Vagina (tissue), 2 donors: ENCODE results near the gene FBLN1. TPM values are rescaled to one million over a fixed set of nuclear protein-coding genes. Genes with fewer than 3 reads are reported as not detected.
"Not testable (repeated sequence)": the region's sequence is repeated elsewhere in the genome, so short reads cannot be mapped to it uniquely, and the experiment has no call there.

Experiments
- DNase-seq, 2 donors: peaks; one replicate each; pipeline ENCODE4 v3.0.0-alpha.2; 2017; ENCODE audit errors: extremely low spot score in 2 of 2
- H3K27ac ChIP-seq: fragments of 200-600 bp; sonication (generic); one replicate; pipeline ENCODE4 v1.5.1; 2019
- H3K27me3 ChIP-seq: fragments of 200-600 bp; sonication (generic); one replicate; pipeline ENCODE4 v1.5.1; 2019
- H3K36me3 ChIP-seq, 2 donors: fragments of 200-600 bp; sonication (generic); one replicate each; pipeline ENCODE4 v1.5.1; 2017 to 2019
- H3K4me1 ChIP-seq: fragments of 200-600 bp; sonication (generic); one replicate; pipeline ENCODE4 v1.5.1; 2019
- H3K4me3 ChIP-seq, 2 donors: fragments of 200-600 bp; sonication (generic); 1 replicate in 1 of 2; 2 replicates in 1 of 2; pipeline ENCODE4 v1.5.1; 2016 to 2019
- H3K9me3 ChIP-seq: fragments of 200-600 bp; sonication (generic); one replicate; pipeline ENCODE4 v1.5.1; 2019
- CTCF ChIP-seq, 3 experiments: fragments of 450-650 bp in 2 of 3; fragments of 200-600 bp in 1 of 3; sonication (generic) in 1 of 3; IDR thresholded peaks; one replicate each; pipeline ENCODE4 v1.5.1; 2017 to 2019; ENCODE audit warnings: antibody characterized with exemption in 3 of 3, mild to moderate bottlenecking in 2 of 3, moderate library complexity in 2 of 3
- POLR2A ChIP-seq, 2 donors: fragments of 450-650 bp; IDR thresholded peaks; one replicate each; pipeline ENCODE4 v1.6.1; 2017; ENCODE audit warnings: antibody characterized with exemption in 2 of 2, mild to moderate bottlenecking in 2 of 2, moderate library complexity in 2 of 2
- POLR2AphosphoS5 ChIP-seq, 2 donors: sonication (generic); formaldehyde crosslinking; IDR thresholded peaks; one replicate each; pipeline ENCODE4 v1.9.0; 2017; ENCODE audit warnings: antibody characterized with exemption in 2 of 2, mild to moderate bottlenecking in 2 of 2, low read depth in 1 of 2; ENCODE audit not compliant: insufficient read depth in 1 of 2
- intact Hi-C: fragments of 100-400 bp; cut with DNase I; formaldehyde crosslinking; loops from one replicate; pipeline ENCODE4 v1.15.1; 2023
- total RNA-seq: library from RNA; depleted of rRNA; stranded (reverse); fragments of >200 nt; gene quantifications from one replicate; pipeline ENCODE4 v1.2.3, GENCODE V29; 2016

The FBLN1 gene
- total RNA-seq, 1 donor from 2014 or later: 1,019 TPM

DNA sequence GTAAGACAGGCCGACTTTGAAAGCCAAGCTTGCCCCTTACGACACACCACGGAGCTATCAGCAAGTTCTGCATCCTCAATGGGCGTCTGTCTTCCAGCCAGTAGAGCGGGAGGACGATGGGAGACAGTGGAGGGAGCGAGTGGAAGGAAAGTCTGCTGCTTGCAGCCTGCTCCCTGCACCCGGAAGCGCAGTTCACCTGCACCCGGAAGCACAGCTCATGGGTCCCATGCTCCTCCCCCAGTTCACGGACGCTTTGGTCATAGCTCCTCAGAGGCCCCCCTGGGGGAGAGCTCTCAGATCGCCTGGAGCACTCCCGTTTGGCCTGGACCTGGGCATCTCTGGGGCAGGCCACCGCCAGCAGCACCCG is 51.3 kb downstream of the FBLN1 start:
- H3K4me3 ChIP-seq: no peak overlapping the region
- H3K36me3 ChIP-seq: peaks cover 0 to 8% of the 10 kb centered on the region in 2 donors
- DNase-seq: no peak
- H3K9me3 ChIP-seq: no peaks in the 10 kb centered on the region
- peak overlapping the region; percentile 93 for H3K27ac ChIP-seq
- peaks cover 55% of the 10 kb centered on the region for H3K4me1 ChIP-seq
- no peaks in the 10 kb centered on the region for H3K27me3 ChIP-seq
- TF ChIP-seq POLR2AphosphoS5 (IDR thresholded peaks at IDR 0.05; ENCODE audit: insufficient read depth in 1 of 2, low read depth in 1 of 2) (no peak), POLR2A (IDR thresholded peaks at IDR 0.05) (no peak), CTCF (IDR thresholded peaks at IDR 0.05) (no peak)
- intact Hi-C loops: loop anchor here (2.0 to 5.0 kb wide), 3 partner anchors 47 to 282 kb away; no protein-coding TSS in a partner anchor

DNA sequence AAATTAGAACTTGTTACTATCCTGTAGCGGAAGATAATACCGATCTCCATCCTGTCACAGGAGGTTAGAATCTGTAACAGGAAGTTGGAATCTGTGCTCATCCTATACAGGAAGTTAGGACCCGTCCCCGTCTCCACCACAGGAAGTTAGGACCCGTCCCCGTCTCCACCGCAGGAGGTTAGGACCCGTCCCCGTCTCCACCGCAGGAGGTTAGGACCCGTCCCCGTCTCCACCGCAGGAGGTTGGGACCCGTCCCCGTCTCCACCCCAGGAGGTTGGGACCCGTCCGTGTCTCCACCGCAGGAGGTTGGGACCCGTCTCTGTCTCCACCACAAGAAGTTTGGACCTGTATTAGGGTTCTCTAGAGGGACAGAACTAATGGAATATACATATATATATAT is 52.2 kb downstream of the FBLN1 start:
- peaks cover 0 to 8% of the 10 kb centered on the region in 2 donors for H3K36me3 ChIP-seq
- no peak for DNase-seq
- intact Hi-C loops: loop anchor here (2.0 to 5.0 kb wide), 3 partner anchors 48 to 283 kb away; no protein-coding TSS in a partner anchor
- H3K4me1 ChIP-seq: peaks cover 47% of the 10 kb centered on the region
- no peaks in the 10 kb centered on the region for H3K27me3 ChIP-seq
- peak overlapping the region; percentile 93 for H3K27ac ChIP-seq
- H3K4me3 ChIP-seq: no peak overlapping the region
- TF ChIP-seq CTCF (IDR thresholded peaks at IDR 0.05) (no peak), POLR2A (IDR thresholded peaks at IDR 0.05) (no peak), POLR2AphosphoS5 (IDR thresholded peaks at IDR 0.05; ENCODE audit: insufficient read depth in 1 of 2, low read depth in 1 of 2) (no peak)
- no peaks in the 10 kb centered on the region for H3K9me3 ChIP-seq

DNA sequence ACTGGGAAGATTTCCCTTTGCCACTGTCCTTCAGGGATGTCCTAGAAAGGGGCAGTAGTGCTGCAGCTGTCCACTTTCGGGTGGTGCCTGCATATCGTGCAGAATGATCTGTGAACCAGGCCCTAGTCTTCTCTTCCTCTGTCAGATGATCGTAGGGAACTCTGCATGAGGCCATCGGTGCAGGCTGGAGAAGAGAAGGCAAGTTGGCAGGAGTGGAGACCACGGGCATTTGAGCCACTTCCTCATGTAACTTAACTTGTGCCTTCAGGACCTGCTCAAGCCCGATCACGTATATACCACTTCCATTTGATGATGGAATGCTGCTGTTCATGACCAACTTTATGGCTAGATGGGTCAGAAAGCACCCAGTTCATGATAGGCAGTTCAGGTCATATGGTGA is 55.2 kb downstream of the FBLN1 start:
- DNase-seq, intact Hi-C loops, H3K4me3 ChIP-seq, H3K9me3 ChIP-seq, H3K27me3 ChIP-seq, H3K36me3 ChIP-seq, H3K27ac ChIP-seq: not testable (repeated sequence)
- peaks cover 16% of the 10 kb centered on the region for H3K4me1 ChIP-seq

DNA sequence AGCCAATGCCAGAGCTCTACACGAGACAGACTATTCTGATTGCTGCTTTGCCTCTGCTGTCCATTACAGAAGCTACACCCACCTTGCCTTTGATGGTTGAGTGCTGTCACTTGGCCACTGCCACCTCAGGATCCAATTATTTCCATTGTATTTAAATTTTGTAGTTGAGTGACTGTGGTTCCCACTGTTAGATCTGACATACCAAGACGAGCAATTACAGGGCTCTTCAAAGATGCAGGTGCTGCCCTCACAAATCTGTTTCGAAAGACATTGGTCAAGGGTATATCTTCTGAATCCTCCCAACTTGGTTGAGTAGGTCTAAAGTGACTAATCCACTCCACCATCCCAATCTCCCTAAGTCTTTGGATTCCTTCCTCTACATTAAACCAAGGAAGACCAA is 57.4 kb downstream of the FBLN1 start:
- H3K4me3 ChIP-seq, H3K9me3 ChIP-seq, H3K27me3 ChIP-seq, DNase-seq, H3K4me1 ChIP-seq, H3K27ac ChIP-seq: not testable (repeated sequence)
- H3K36me3 ChIP-seq: peaks cover 0 to 15% of the 10 kb centered on the region in 2 donors
- intact Hi-C loops: loop anchor here (10.0 kb wide), 1 partner anchor 225 kb away; no protein-coding TSS in a partner anchor

DNA sequence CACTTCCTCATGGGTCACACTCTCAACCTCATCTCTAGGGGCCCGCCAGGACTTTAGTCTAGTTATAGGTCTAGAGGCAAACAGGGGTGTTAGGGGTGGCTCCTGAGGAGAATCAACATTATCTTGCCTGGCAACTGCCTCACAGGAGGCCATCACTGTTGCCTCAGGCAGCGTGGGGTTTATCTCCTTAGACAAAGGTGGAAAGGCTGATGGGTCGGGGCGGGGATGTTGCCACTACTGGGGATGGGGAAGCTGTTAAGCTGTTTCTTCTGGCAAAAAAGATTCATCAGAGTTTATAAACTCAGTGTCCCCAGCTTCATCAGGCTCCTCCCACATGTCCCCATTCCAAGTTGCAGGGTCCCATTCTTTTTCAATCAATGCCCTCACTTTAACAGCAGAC is 58.1 kb downstream of the FBLN1 start:
- not testable (repeated sequence) for H3K27me3 ChIP-seq, H3K4me3 ChIP-seq, DNase-seq, H3K27ac ChIP-seq, H3K9me3 ChIP-seq, H3K4me1 ChIP-seq
- intact Hi-C loops: loop anchor here (10.0 kb wide), 1 partner anchor 226 kb away; no protein-coding TSS in a partner anchor
- peaks cover 0 to 15% of the 10 kb centered on the region in 2 donors for H3K36me3 ChIP-seq

DNA sequence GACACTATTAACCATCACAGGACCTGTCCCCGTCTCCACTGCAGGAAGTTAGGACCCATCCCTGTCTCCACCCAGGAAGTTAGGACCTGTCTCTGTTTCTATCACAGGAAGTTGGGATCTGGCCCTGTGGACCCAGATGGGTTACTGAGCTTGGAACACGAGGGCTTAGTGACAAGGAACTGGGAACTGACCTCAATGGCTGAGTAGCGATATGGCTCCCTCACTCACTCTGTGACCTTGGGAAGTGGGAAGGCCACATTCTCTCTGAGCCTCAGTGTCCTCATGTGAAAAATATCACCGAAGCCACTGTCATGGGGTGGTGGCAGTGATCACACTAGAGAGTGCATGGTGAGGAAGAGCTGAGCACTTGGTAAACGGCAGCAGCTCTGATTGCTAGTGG is 59.4 kb downstream of the FBLN1 start:
- H3K4me3 ChIP-seq: no peak overlapping the region
- no peak overlapping the region for H3K27ac ChIP-seq
- H3K36me3 ChIP-seq: peaks cover 0 to 15% of the 10 kb centered on the region in 2 donors
- no peak for DNase-seq
- intact Hi-C loops: loop anchor here (10.0 kb wide), 1 partner anchor 227 kb away; no protein-coding TSS in a partner anchor
- no peaks in the 10 kb centered on the region for H3K9me3 ChIP-seq
- H3K4me1 ChIP-seq: no peaks in the 10 kb centered on the region
- no peaks in the 10 kb centered on the region for H3K27me3 ChIP-seq
- TF ChIP-seq POLR2AphosphoS5 (IDR thresholded peaks at IDR 0.05; ENCODE audit: insufficient read depth in 1 of 2, low read depth in 1 of 2) (no peak), CTCF (IDR thresholded peaks at IDR 0.05) (no peak), POLR2A (IDR thresholded peaks at IDR 0.05) (no peak)
